Brain pericyte (primary cell): ENCODE results near the gene SLC22A15.
"Not testable (repeated sequence)": the region's sequence is repeated elsewhere in the genome, so short reads cannot be mapped to it uniquely, and the experiment has no call there.

Experiments
- DNase-seq: peaks from one replicate; pipeline ENCODE4 v3.0.0-alpha.2; 2012; ENCODE audit warnings: low read depth, low spot score

Gene SLC22A15

DNA sequence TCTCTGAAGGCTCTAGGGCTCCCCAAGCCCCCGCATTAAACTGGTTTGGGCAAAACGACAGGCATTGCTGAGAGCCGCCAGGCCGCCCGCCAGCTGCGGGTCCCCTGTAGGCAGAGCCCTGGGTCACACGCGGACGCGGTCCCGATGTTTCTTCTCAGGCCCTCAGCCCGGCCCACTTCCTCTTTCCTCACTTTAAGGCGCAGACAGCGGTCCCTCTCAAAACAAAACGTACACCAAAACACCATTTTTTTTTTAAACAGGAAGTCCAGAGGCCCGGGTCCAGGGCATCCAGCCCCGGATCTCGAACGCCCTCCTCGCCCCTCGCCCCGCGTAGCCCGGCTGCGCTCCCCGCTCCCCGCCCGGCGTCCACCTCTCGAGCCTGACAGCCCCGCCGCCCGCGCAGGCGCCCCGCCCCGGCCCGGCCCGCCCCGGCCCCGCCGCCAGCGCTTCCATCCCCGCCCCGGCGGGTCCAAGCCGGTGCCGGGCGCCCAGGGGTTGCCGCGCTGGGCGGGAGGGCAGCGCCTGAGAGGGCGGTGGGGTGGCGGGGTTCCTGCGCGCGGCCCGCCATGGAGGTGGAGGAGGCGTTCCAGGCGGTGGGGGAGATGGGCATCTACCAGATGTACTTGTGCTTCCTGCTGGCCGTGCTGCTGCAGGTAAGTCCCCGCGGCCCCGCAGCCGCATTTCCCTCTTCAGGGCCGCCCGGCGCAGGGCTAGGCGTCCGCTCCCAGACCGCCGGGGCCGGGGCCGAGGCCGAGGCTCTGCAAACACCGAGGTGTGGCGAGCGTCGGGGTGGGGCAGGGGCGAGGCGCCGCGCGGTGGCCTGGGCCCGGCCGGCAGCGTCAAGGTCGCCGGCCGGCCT, at the start of gene SLC22A15:
TSS of gene SLC22A15 (plus strand) at position 452 of the 859 bp plus-strand sequence. CDS start at position 567, 115 bp downstream.
- DNase-seq, result no peak

DNA sequence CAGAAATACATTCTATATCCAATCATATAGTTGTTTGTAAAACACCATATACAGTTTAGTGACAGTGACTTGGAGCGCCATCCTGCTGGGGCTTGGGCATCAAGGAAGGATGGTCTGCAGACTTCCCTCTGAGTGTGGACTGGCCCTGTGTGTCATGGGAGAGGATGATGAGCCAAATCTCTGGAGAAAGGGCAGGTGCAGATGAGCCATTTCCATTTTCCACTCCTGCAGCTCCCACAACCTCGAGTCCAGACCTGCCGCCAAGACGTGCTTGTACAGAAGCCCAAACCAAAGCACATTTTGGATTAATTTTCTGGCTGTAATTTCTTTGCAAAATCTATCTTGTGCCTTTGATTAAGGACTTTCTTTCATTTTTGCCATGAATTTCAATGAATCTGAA, 48.3 kb upstream of the SLC22A15 start:
- no peak for DNase-seq

DNA sequence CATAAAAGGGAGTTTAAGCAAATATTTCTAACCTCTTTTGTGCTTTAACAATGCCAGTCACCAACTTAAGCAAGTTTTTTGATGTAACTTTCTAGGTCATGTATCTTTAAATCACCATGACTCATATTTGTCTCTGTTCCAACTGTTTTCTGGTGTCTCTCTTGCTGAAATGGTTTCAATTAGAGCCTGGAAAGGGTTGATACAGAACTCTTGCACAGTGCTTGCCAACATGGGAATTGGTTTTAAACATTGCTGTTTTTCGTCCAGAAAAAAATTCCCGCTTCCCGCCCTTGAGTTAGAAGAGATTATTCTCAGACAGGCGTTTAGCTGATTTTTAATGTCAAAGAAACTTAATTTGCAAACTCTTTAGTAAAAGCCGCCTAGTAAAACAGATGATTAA, 46.4 kb upstream of the SLC22A15 start:
- DNase-seq, result no peak

DNA sequence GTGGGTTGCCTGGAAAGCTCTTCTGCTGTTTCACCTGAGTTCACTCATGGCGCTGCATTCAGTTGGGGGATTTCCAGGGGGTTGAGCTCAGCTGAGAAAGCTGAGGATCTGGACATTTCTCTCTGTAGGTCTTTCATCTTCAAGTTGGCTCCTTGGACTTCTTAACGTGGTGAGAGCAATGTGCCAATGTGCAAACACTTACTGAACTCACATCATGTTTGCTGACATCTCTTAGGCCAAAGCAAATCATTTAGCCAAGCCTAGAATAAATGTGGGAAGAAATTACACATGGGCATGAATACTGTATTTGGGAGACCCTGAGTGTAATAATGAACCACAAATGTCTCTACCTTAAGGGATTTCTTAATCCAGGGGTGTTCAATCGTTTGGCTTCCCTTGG, 42.7 kb upstream of the SLC22A15 start:
- no peak for DNase-seq

DNA sequence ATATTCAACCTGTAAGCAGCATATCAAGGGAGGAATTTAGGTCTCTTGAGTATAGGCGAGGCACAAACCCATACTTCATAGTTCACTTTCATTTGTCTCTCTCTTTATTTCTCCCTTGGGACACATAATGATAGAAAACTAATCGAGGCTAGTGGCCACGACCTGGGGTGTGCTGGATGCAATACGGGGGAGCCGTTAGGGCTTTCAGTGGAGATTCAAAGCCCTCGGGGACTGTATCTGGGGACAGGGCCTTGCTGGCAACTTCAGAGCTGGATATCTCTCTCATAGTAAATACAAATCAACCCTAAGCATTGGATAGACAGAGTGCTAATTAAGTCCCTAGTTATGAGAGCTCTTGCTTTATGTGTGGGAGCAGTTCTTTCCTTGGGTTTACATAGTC, 36.9 kb upstream of the SLC22A15 start:
- DNase-seq, result no peak

DNA sequence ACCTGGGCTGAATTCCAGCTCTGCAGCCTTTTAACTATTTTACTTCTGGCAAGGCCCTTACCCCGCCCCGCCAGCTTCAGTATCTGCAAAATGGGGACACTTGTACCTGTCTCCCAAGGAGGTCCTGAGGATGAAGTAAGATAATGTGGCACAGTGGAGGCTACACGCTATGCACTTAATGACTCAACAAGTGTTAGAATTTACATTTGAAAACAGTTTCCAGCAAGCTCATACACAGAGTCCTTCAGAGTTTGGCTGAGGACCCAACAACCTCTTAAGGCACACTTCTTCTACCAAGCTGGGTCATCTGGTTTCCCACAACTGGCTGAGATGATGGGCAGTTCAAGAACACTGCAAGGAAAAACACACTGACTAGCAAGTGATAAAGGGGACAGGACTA, 30.2 kb upstream of the SLC22A15 start:
- no peak for DNase-seq

DNA sequence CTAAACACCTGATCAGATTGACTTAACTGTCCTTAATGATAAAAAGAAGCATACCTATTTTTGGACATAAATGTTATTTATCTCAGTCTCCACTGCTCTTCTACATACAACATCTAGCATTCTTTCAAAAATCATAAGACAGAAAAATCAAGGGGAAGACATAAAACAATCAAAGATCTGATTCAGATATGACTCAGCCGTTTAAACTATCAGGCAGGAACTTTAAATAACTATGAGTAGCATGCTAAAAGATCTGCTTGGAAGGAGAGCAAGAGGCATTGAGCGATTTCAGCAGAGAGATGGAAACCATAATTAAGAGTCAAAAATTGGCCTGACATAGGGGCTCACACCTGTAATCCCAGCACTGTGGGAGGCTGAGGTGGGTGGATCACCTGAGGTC, 27.2 kb upstream of the SLC22A15 start:
- DNase-seq, result no peak

DNA sequence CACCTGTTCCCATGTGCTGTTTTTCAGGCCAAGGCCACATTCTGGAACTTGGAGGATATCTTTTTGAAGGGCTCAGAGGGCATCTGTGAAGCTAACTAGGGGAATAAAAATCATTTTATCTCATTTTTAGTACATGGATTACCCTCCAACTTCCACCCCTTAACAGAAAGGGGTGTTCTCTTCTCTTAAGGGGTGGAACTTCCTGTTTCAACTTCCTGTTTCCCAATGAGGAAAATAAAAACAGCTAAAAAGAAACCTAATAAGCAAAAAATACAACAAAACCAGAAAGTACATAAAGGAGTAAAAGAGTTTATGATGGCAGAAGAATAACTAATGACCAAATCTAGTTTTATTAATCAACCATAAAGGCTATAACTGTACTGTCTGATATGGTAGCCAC, 24.8 kb upstream of the SLC22A15 start:
- no peak for DNase-seq

DNA sequence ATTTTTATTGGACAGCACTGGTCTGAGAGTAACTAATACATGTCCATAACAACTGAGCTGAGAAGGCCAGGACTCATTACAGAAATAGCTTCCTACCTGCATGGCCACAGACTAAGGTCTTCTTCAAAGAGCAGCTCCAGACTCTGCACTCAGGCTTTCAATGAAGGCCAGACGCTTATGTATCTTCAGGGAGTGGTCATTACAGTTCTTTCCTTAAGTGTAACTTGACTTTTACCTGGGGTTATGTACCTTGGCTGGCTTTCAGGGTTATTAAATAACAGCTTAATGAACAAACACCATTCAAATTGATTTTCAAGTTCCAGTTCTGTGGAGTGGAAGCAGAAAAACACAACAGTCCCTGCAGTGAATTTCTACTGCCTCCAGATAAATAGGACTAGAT, 23.8 kb upstream of the SLC22A15 start:
- DNase-seq, result no peak

DNA sequence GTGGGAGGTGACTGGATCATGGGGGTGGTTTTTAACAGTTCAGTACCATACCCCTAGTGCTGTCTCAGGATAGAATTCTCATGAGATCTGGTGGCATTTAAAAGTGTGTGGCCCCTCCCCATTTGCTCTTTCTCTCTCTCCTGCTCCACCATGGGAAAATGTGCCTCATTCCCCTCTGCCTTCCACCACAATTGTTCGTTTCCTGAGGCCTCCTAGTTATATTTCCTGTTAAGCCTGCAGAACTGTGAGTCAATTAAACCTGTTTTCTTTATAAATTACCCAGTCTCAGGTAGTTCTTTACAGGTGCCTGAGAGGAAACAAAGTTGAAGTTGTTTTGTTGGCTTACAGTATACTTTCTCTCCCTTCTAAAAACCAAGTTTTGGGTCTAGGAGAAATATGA, 23.1 kb upstream of the SLC22A15 start:
- no peak for DNase-seq

DNA sequence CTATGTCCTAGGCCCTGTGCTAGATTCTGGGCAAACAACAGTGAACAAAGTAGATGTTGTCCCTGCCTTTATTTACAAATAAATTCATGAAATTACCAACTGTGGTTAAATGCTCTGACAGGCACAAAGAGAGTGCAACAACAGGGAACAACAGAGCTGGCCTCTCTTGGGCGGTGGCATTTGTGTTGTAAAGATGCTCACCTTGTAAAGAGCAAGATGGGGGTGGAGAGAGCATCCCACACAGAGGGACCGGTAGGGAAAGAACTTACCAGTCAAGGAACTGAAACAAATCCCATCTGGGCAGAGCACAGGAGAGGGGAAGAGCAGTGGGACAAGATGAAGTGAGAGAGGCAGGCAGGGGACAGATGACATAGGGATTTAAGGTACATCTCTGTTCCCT, 21.6 kb upstream of the SLC22A15 start:
- DNase-seq, result no peak

DNA sequence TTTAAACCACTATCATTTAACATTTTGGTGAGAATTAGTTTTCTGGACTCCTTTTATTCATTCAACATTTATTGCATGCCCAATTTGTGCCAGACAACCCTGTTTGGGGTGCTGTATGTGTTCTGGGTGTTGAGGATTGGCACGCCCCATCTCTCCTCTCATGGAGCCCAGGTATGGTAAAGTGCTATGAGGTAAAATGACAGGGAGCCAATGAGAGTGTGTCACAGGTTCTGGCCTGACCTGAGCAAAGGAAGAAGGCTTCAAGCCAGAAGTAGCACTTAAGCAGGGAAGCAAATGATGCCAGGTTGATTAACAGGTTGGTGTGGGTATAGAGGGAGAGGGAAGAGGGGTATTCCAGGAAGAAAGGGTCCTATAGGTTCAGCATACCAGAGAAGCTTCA, 21.1 kb upstream of the SLC22A15 start:
- DNase-seq, result no peak

DNA sequence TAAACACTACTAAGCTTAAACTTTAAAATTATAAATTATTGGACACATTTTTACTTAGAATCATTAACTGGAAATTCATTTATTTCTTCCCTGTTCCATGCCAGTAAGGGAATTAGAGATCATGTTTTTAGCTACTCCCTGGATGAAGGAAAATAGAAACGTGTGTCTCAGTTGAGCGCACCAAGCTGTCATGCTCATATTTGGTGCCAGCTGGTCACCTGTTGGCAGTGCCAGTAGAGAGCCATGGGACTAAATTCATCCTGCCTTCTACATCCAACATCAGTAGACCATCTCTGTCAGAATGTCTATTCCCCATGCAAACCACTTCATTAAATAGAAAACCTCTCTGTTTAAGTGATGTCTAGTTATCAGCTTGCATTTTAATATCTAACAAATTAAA, 17.4 kb upstream of the SLC22A15 start:
- no peak for DNase-seq

DNA sequence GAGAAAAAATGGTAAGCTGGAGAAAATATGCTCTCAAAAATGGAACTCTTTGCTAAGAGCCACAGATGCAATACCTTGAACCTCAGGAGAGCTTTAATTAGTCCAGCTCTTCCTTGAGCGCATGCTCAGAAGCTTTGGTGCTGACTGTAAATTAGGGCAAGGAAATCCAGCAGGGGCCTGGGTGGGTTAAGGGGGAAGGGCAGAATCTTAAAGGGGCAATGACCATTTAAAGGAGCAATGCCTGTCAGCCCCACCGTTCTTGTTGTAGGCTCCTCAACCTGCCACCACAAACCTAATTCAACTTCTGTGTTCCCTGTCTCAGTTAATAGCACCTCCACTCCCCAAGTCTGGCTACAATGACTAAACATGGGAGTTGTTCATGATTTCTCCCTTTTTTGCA, 6.8 kb upstream of the SLC22A15 start:
- no peak for DNase-seq

DNA sequence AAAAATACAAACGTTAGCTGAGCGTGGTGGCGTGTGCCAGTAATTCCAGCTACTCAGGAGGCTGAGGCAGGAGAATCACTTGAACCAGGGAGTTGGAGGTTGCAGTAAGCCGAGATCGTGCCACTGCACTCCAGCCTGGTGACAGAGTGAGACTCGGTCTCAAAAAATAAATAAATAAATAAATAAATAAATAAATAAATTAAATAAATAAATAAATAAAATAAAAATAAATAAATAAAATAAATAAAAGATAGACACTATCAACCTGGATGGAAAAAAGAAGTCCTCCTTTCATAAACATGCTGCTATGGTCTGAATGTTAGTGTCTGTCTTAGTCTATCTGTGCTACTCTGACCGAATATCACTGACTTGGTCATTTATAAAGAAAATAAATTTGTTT, 4.5 kb upstream of the SLC22A15 start:
- not testable (repeated sequence) for DNase-seq

DNA sequence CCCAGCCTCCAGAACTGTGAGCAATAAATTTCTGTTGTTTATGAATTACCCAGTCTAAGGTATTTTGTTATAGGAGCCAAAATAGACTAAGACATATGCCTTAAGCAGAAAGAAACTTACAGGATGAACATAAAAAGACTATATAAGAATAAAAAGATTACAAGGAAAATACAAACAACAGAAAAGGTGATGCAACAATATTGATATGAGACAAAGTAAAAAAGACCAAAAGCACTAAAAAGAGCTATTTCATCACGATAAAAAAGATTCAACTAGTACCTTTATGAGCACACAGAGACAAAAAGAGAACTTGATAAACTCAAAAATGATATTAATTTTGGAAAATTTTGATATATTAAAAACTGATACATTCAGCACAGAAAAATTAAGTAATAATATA, 3.2 kb upstream of the SLC22A15 start:
- DNase-seq, result no peak

DNA sequence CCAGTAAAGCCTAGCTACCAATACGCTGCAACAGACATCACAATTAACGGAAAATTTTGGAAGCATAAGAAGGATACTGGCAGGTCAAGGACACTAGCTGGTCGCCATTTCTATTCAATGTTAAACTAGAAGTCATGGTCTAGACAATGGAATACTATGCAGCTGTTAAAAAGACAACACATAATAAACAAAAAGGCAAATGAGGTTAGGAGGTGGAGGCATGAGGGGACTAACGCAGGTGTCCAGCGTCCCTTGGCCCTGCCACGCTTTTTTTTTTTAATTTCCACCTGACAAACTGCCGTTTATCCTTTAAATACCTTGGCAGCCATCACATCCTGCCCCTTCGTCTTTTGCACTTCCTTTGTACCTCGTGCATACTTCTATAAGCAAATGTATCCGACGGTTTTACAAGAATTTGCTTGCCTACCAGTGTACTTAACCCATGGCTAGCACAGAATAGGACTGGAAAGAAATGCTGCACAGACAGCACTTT, 698 bp upstream of the SLC22A15 start:
- DNase-seq, result no peak

DNA sequence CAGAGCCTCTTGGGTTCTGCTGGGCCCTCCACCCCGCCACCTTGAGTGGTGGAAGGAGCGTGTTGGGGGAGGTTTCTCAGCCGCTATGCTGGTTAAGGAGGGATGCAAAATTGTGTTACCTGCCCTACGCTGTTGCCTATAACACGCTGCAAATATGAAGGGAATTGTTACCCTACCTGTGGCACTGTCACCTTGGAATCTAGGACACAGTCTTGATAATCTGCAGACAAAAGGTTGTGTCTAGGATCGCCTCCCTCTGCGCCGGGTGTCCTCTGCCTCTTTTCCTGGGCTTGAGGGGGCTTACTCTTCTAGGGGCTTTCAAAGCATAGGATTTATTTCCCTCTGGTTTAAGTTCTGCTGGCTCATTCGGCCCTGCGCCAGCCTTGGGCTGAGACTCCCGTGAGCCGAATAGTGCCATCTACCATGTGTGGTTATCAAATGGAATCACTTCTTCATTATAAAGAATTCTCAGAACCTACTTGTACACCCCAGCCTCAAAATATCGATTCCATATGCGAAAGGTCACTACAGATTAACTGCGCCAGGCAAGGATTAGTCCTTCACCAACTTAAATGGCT, 697 bp downstream of the SLC22A15 start:
- DNase-seq, result no peak

DNA sequence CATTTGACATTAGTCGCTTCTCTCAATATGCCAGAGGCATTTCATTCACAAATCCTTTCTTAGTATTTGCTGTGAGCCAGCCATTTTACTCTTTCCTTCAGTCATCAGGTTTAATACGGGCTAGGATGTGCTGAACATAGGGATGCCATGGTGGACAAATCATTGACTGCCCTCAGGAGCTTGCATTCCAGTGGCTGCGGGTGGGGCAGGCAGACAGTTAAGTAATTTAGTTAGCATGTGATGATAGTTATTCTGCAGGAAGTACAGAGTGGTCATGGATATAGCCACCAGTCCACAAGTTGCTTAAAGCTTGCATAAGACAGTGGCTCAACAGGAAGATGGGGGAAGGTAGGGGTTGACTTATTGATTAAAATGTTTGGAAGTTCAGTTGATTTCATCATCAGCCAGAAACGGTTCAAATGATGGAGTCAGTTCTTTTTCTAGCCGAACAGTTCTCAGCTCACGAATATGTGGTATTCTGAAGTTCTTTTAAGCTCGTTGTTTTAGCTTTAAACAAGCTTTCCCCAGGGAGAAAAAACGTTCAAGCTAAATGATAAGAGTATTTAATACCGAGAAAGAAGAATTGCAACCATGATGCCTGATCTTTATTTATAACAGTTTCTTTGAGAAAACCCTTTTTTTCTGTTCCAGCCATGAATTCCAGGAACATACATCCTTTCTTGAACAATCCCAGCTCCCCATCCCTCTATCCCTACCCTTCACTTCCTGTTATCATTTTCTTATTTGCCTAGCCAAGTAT, 1.4 kb downstream of the SLC22A15 start:
- no peak for DNase-seq

DNA sequence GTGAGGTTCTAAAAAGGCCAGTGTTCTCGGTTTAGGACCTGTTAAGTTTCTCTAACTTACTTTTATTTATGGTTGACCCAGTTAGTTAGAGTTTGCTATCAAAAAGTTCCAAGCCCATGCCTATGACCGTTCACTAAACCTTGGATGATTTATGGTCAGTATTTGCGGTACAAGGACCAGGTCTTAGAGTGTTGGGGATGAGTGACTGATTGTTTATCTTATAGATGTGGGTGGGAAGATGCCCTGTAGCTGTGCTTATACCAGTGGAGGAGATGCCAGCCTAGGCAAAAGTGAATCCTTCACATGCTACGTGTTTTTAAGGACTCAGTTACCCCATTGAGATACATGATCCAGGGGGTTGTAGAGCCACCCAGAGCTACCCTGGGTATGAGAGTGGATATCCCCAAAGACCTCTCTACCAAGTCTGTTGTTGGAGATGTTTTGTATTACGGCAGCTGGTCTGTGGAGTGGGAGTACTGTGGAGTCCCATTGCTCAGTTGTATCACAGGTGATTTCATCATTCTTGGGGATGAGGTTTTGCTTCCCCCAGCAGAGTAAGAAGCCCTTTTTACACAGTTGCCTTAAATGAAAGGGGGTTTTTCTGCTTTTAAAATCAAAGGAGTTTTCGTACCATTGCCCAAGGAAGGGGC, 2.1 kb downstream of the SLC22A15 start:
- DNase-seq, result no peak

DNA sequence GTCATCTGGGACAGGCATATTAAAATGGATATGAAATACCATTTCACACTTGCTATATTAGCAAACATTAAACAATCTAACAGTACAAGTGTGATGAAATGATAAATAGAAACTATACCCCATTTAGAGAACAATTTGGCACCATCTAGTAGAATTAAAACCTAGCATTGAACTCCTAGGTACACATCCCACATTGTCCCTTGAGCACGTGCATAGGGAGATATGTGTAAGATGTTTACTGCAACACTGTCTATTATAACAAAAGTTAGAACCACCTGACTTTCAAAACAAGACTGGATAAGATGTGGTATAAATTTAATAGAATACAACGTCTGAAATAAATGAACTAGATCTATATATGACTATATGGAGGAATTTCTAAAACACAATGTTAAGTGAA, 3.8 kb downstream of the SLC22A15 start:
- DNase-seq, result no peak
